ENCODE results near the gene SCYL1.

The SCYL1 gene

DNA sequence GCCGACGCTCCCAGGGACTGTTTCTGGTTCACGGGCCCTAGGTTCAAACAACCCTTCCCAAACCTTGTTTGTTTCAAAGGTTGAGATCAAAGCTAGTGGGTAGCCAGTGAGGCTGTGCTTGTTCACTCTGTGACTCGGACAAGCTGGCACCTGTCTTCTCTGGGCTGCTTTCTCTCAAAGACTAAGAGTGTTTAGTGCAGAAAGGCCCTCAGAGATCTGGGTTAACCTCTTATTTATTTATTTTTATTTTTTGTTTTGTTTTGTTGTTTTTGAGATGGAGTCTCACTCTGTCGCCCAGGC lies 39.0 kb upstream of the SCYL1 start:
- Histone ChIP-seq H3K36me3 (ENCODE audit: insufficient read depth, low read length) (no peaks in the 10 kb centered on the region), H3K27me3 (ENCODE audit: insufficient read depth, low read length) (no peaks in the 10 kb centered on the region), H2AFZ (ENCODE audit: low read length) (no peak overlapping the region), H3K27ac (ENCODE audit: low read depth, low read length, poor library complexity, severe bottlenecking) (peak overlapping the region; percentile 78), H3K4me3 (ENCODE audit: low read depth, low read length, poor library complexity, severe bottlenecking) (no peak overlapping the region), H3K9me2 (ENCODE audit: low read depth, low read length) (no peaks in the 10 kb centered on the region), H3K9ac (ENCODE audit: low read length) (no peak overlapping the region), H4K20me1 (ENCODE audit: insufficient read depth, low read length) (no peaks in the 10 kb centered on the region), H3K4me1 (ENCODE audit: insufficient read depth, low read length, severe bottlenecking) (peaks cover 66% of the 10 kb centered on the region), H3F3A (ENCODE audit: insufficient read depth, low read length) (no peaks in the 10 kb centered on the region), H3K79me2 (ENCODE audit: insufficient read depth, low read length) (no peaks in the 10 kb centered on the region), H3K9me3 (ENCODE audit: low read length) (no peaks in the 10 kb centered on the region), H3K4me2 (ENCODE audit: low read length) (no peak overlapping the region)
- TF ChIP-seq, protein P1, sequence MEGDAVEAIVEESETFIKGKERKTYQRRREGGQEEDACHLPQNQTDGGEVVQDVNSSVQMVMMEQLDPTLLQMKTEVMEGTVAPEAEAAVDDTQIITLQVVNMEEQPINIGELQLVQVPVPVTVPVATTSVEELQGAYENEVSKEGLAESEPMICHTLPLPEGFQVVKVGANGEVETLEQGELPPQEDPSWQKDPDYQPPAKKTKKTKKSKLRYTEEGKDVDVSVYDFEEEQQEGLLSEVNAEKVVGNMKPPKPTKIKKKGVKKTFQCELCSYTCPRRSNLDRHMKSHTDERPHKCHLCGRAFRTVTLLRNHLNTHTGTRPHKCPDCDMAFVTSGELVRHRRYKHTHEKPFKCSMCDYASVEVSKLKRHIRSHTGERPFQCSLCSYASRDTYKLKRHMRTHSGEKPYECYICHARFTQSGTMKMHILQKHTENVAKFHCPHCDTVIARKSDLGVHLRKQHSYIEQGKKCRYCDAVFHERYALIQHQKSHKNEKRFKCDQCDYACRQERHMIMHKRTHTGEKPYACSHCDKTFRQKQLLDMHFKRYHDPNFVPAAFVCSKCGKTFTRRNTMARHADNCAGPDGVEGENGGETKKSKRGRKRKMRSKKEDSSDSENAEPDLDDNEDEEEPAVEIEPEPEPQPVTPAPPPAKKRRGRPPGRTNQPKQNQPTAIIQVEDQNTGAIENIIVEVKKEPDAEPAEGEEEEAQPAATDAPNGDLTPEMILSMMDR (IDR thresholded peaks at IDR 0.05; ENCODE audit: low read length) = no peak
- no peak for TF ChIP-seq EZH2 (IDR thresholded peaks at IDR 0.05; ENCODE audit: borderline replicate concordance, low read length)

GRCh38 chr11:65486570-65487466 lies 38.1 kb upstream of the SCYL1 start:
- Histone ChIP-seq H3K4me1 (ENCODE audit: insufficient read depth, low read length, severe bottlenecking) (peaks cover 76% of the 10 kb centered on the region), H3K9ac (ENCODE audit: low read length) (0 out of 2 replicates have a peak overlapping the region, but pooled peaks have one; percentile 15), H3K4me3 (ENCODE audit: low read depth, low read length, poor library complexity, severe bottlenecking) (peak overlapping the region; percentile 2)

DNA sequence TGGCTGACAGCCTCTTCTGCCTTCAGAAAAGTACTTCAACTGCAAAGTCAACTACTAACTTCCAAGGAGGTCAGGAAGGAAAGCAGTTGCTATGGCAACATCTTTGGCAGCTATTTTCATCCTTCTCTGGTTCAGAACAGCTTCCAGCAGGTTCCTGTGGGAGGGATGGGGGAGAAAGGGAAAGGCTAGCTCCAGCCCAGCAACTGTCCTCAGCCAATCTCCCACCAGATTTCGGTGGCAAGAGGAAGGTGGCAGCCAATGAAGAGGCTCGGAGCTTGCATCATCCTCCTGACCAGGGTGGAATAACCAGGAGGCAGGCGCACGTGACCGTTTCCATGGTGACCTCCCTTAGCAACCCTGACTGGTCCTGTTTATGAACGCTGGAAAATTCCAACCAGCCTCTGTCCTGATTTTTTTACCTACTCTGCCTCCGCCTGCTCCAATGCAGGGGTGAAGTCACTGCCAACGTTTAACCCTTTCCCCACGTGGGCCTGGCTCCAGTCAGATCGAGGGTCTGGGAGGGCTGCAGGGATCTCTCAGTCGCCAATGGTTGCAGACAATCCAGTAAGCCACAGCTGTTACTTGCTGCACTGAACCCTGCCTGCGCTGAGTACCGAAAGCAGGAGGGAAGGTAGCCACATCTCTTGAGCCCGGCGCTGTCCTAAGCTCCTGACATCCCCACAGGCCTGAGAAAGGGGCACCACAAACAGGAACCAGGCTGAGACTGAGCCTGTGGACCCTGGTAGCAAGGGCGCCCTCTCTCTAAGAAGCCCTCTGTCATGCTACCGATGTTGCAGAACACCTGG lies 37.2 kb upstream of the SCYL1 start:
- Histone ChIP-seq H3F3A (ENCODE audit: insufficient read depth, low read length) (no peaks in the 10 kb centered on the region), H4K20me1 (ENCODE audit: insufficient read depth, low read length) (no peaks in the 10 kb centered on the region), H3K9me2 (ENCODE audit: low read depth, low read length) (no peaks in the 10 kb centered on the region), H3K9me3 (ENCODE audit: low read length) (no peaks in the 10 kb centered on the region), H3K9ac (ENCODE audit: low read length) (peak overlapping the region; percentile 44; the same call in 1 of the 2 replicates), H3K36me3 (ENCODE audit: insufficient read depth, low read length) (no peaks in the 10 kb centered on the region), H3K27ac (ENCODE audit: low read depth, low read length, poor library complexity, severe bottlenecking) (peak overlapping the region; percentile 78), H3K4me2 (ENCODE audit: low read length) (peak overlapping the region; percentile 61), H2AFZ (ENCODE audit: low read length) (no peak overlapping the region), H3K27me3 (ENCODE audit: insufficient read depth, low read length) (no peaks in the 10 kb centered on the region), H3K4me3 (ENCODE audit: low read depth, low read length, poor library complexity, severe bottlenecking) (peak overlapping the region; percentile 35), H3K4me1 (ENCODE audit: insufficient read depth, low read length, severe bottlenecking) (peaks cover 84% of the 10 kb centered on the region), H3K79me2 (ENCODE audit: insufficient read depth, low read length) (no peaks in the 10 kb centered on the region)
- TF ChIP-seq, protein P1 (IDR thresholded peaks at IDR 0.05; ENCODE audit: low read length) = peak; percentile 44; the same call in 1 of the 2 replicates
- TF ChIP-seq EZH2 (IDR thresholded peaks at IDR 0.05; ENCODE audit: borderline replicate concordance, low read length) = no peak

More at GRCh38 chr11:65486570-65487466, 38.1 kb upstream of the SCYL1 start:
- Histone ChIP-seq H3K27me3 (ENCODE audit: insufficient read depth, low read length) (no peaks in the 10 kb centered on the region), H3K4me2 (ENCODE audit: low read length) (peak overlapping the region; percentile 61), H3K36me3 (ENCODE audit: insufficient read depth, low read length) (no peaks in the 10 kb centered on the region), H3F3A (ENCODE audit: insufficient read depth, low read length) (no peaks in the 10 kb centered on the region), H3K27ac (ENCODE audit: low read depth, low read length, poor library complexity, severe bottlenecking) (peak overlapping the region; percentile 78), H3K79me2 (ENCODE audit: insufficient read depth, low read length) (no peaks in the 10 kb centered on the region), H4K20me1 (ENCODE audit: insufficient read depth, low read length) (no peaks in the 10 kb centered on the region), H3K9me2 (ENCODE audit: low read depth, low read length) (no peaks in the 10 kb centered on the region), H3K9me3 (ENCODE audit: low read length) (no peaks in the 10 kb centered on the region), H2AFZ (ENCODE audit: low read length) (no peak overlapping the region)
- no peak for TF ChIP-seq EZH2 (IDR thresholded peaks at IDR 0.05; ENCODE audit: borderline replicate concordance, low read length)
- TF ChIP-seq, protein P1 (IDR thresholded peaks at IDR 0.05; ENCODE audit: low read length) = no peak
